Cerebellar nuclear complex (tissue), 1 donor: ENCODE data around the gene TFF3.

ENCODE experiments used
- DNase-seq, 2 experiments: peaks; one replicate each; lab custom pipeline; 2025; lab: John Stamatoyannopoulos, UW

Gene TFF3

GRCh38 chr21:42320791-42321190 lies 5.6 kb upstream of the TFF3 start:
- DNase-seq, result no peak

GRCh38 chr21:42319851-42320572 lies 4.8 kb upstream of the TFF3 start:
- no peak for DNase-seq

- DNase-seq, result no peak
Observed at GRCh38 chr21:42319376-42319775, 4.2 kb upstream of the TFF3 start.

- DNase-seq, result no peak
Observed at GRCh38 chr21:42317826-42318746, 2.9 kb upstream of the TFF3 start.

- DNase-seq, result no peak
Observed at GRCh38 chr21:42317341-42317741, 2.1 kb upstream of the TFF3 start.

GRCh38 chr21:42316891-42317290 lies 1.7 kb upstream of the TFF3 start:
- no peak for DNase-seq

- no peak for DNase-seq
Observed at GRCh38 chr21:42314616-42315295, 453 bp downstream of the TFF3 start.

GRCh38 chr21:42313501-42313969 lies 1.7 kb downstream of the TFF3 start:
- DNase-seq, result no peak

- no peak for DNase-seq
Observed at GRCh38 chr21:42312626-42313104, 2.5 kb downstream of the TFF3 start.

GRCh38 chr21:42311816-42312625 lies 3.2 kb downstream of the TFF3 start:
- DNase-seq, result no peak

GRCh38 chr21:42311160-42311559 lies 4.0 kb downstream of the TFF3 start:
- DNase-seq, result no peak

GRCh38 chr21:42310411-42311001 lies 4.7 kb downstream of the TFF3 start:
- DNase-seq, result no peak

- DNase-seq, result no peak
Observed at GRCh38 chr21:42309753-42310213, 5.4 kb downstream of the TFF3 start.

GRCh38 chr21:42308914-42309752 lies 6.1 kb downstream of the TFF3 start:
- no peak for DNase-seq

- no peak for DNase-seq
Observed at GRCh38 chr21:42308161-42308913, 6.9 kb downstream of the TFF3 start.

GRCh38 chr21:42307106-42307505 lies 8.1 kb downstream of the TFF3 start:
- no peak for DNase-seq

- no peak for DNase-seq
Observed at GRCh38 chr21:42306366-42307035, 8.7 kb downstream of the TFF3 start.

- DNase-seq, result no peak
Observed at GRCh38 chr21:42305707-42306147, 9.5 kb downstream of the TFF3 start.
